ENCODE results near the gene RFTN1. TPM values are rescaled to one million over a fixed set of nuclear protein-coding genes. Genes with fewer than 3 reads are reported as not detected.

The RFTN1 gene
- total and polyA plus RNA-seq, 10 of the 15 experiments (the other 5 are each of a cell fraction or from before 2014, with no cell fraction given), result 20.6 to 213 (median 147) TPM

- no peaks in the 10 kb centered on the region for H4K20me1 ChIP-seq (ENCODE audit: control insufficient read depth, insufficient read depth)
- RAD21 ChIA-PET (ENCODE audit: unreplicated experiment), result interaction anchor here (1.1 kb wide), 1 partner anchor 21 kb away, joined by 3 read pairs; no protein-coding TSS in a partner anchor
- 100% methylated on average over 2 of the region's 2 CpGs for WGBS (ENCODE audit: insufficient coverage, insufficient replicate concordance, low lambda C conversion rate, missing lambda C conversion rate)
- H3K9ac ChIP-seq (ENCODE audit: control insufficient read depth, insufficient read depth, low read length), result no peak overlapping the region
- H3K36me3 ChIP-seq (ENCODE audit: control insufficient read depth in 2 of 2, insufficient read depth in 2 of 2, low read length in 1 of 2), result peaks cover 33 to 40% of the 10 kb centered on the region in 2 experiments
- H3K27ac ChIP-seq (ENCODE audit: control insufficient read depth, insufficient read depth), result no peak overlapping the region
- no peak overlapping the region for H3K4me3 ChIP-seq
- SMC1A ChIA-PET (ENCODE audit: uncharacterized antibody, unreplicated experiment), result interaction anchor here (1.4 to 11.7 kb wide), 4 partner anchors 12 to 32 kb away, joined by 3 to 295 read pairs (median 4); partner anchors contain the start of gene RFTN1
- no peak overlapping the region for H3K4me2 ChIP-seq (ENCODE audit: control insufficient read depth, insufficient read depth)
- DNase-seq (ENCODE audit: low read depth, low spot score), result no peak
- no peak for FAIRE-seq
- POLR2A ChIA-PET, result no interaction called here
- no TSS peak for BruUV-seq (replicated peaks)
- no peak for ATAC-seq
- CTCF ChIA-PET, result interaction anchor here (0.8 to 1.5 kb wide), 3 partner anchors 8 to 30 kb away, joined by 3 to 4 read pairs (median 3); no protein-coding TSS in a partner anchor
- in situ Hi-C loops (cut with MboI) (no loop called here), intact Hi-C loops (cut with micrococcal nuclease; ENCODE audit: unreplicated experiment) (no loop called here)
- H3K79me2 ChIP-seq (ENCODE audit: control insufficient read depth, insufficient read depth, low read length), result peaks cover 69% of the 10 kb centered on the region
- no peak overlapping the region for H2AFZ ChIP-seq (ENCODE audit: control insufficient read depth, low read depth, low read length)
- H3K27me3 ChIP-seq (replicated peaks in 1 of 2; ENCODE audit: control insufficient read depth in 2 of 2, insufficient read depth in 2 of 2, low read length in 1 of 2), result no peaks in the 10 kb centered on the region
- peaks cover 18% of the 10 kb centered on the region for H3K4me1 ChIP-seq (ENCODE audit: control insufficient read depth, insufficient read depth, low read length)
- TF ChIP-seq RFX5 (IDR thresholded peaks at IDR 0.05; ENCODE audit: low read depth, low read length) (no peak), ZNF384 (IDR thresholded peaks at IDR 0.05; ENCODE audit: borderline replicate concordance, low read depth, low read length) (no peak), ZNF217 (IDR thresholded peaks at IDR 0.05) (no peak), ZBTB40 (IDR thresholded peaks at IDR 0.05; ENCODE audit: borderline replicate concordance) (no peak), SREBF2 (IDR thresholded peaks at IDR 0.05; ENCODE audit: low read length) (no peak), MTA3 (IDR thresholded peaks at IDR 0.05; ENCODE audit: borderline replicate concordance, low read length) (no peak), WRNIP1 (IDR thresholded peaks at IDR 0.05; ENCODE audit: borderline replicate concordance, low read depth, low read length) (no peak), ZBED1 (IDR thresholded peaks at IDR 0.05; ENCODE audit: borderline replicate concordance) (no peak), ZNF274 (IDR thresholded peaks at IDR 0.05; ENCODE audit: insufficient read depth, insufficient read length) (no peak), ATF3 (IDR thresholded peaks at IDR 0.05; ENCODE audit: borderline replicate concordance, extremely low read depth, low read depth, low read length) (no peak), MAX (IDR thresholded peaks at IDR 0.05; ENCODE audit: low read depth, low read length) (no peak)
- peaks cover 11% of the 10 kb centered on the region for H3K9me3 ChIP-seq (replicated peaks; ENCODE audit: control insufficient read depth, insufficient read depth, low read length)
Observed at GRCh38 chr3:16474216-16474615, 39.3 kb downstream of the RFTN1 start.
